Measurements from ENCODE around the gene PTPN22. TPM values are rescaled to one million over a fixed set of nuclear protein-coding genes. Genes with fewer than 3 reads are reported as not detected.

The PTPN22 gene
- total RNA-seq, 1 donor from 2014 or later: 7.4 TPM

- peak overlapping the region; percentile 80 to 81 for H3K4me3 ChIP-seq
- intact Hi-C loops (cut with DNase I): no loop called here
- no peaks in the 10 kb centered on the region for H3K36me3 ChIP-seq
- H3K4me1 ChIP-seq: peaks cover 39% of the 10 kb centered on the region
- H3K9me3 ChIP-seq: no peaks in the 10 kb centered on the region
- H3K27ac ChIP-seq: peak overlapping the region; percentile 95
- H3K27me3 ChIP-seq: no peaks in the 10 kb centered on the region
- no peak for DNase-seq (ENCODE audit: extremely low spot score in 2 of 2)
- TF ChIP-seq POLR2A (IDR thresholded peaks at IDR 0.05) (no peak), POLR2AphosphoS5 (IDR thresholded peaks at IDR 0.05; ENCODE audit: insufficient read depth in 1 of 2, low read depth in 1 of 2) (no peak), CTCF (IDR thresholded peaks at IDR 0.05) (no peak)
Measured at GRCh38 chr1:113811156-113811887, 60.2 kb downstream of the PTPN22 start.

GRCh38 chr1:113809670-113810602 lies 61.6 kb downstream of the PTPN22 start:
- Histone ChIP-seq H3K27ac (peak overlapping the region; percentile 95), H3K4me1 (peaks cover 47% of the 10 kb centered on the region), H3K4me3 (peak overlapping the region; percentile 80 to 81), H3K27me3 (no peaks in the 10 kb centered on the region), H3K9me3 (no peaks in the 10 kb centered on the region), H3K36me3 (no peaks in the 10 kb centered on the region)
- DNase-seq (ENCODE audit: extremely low spot score in 2 of 2): no peak
- TF ChIP-seq POLR2A (IDR thresholded peaks at IDR 0.05): no peak
- no peak for TF ChIP-seq CTCF (IDR thresholded peaks at IDR 0.05)
- TF ChIP-seq POLR2AphosphoS5 (IDR thresholded peaks at IDR 0.05; ENCODE audit: insufficient read depth in 1 of 2, low read depth in 1 of 2): no peak
- intact Hi-C loops (cut with DNase I): no loop called here

GRCh38 chr1:113808450-113809195 lies 62.9 kb downstream of the PTPN22 start:
- Histone ChIP-seq H3K27me3 (no peaks in the 10 kb centered on the region), H3K9me3 (no peaks in the 10 kb centered on the region), H3K36me3 (no peaks in the 10 kb centered on the region), H3K4me3 (no peak overlapping the region), H3K27ac (no peak overlapping the region), H3K4me1 (peaks cover 60% of the 10 kb centered on the region)
- intact Hi-C loops (cut with DNase I): no loop called here
- no peak for TF ChIP-seq POLR2AphosphoS5 (IDR thresholded peaks at IDR 0.05; ENCODE audit: insufficient read depth in 1 of 2, low read depth in 1 of 2)
- no peak for TF ChIP-seq CTCF (IDR thresholded peaks at IDR 0.05)
- TF ChIP-seq POLR2A (IDR thresholded peaks at IDR 0.05): no peak
- no peak for DNase-seq (ENCODE audit: extremely low spot score in 2 of 2)

- peaks cover 73% of the 10 kb centered on the region for H3K4me1 ChIP-seq
- no peak overlapping the region for H3K27ac ChIP-seq
- no peak overlapping the region for H3K4me3 ChIP-seq
- TF ChIP-seq POLR2A (IDR thresholded peaks at IDR 0.05) (no peak), CTCF (IDR thresholded peaks at IDR 0.05) (no peak), POLR2AphosphoS5 (IDR thresholded peaks at IDR 0.05; ENCODE audit: insufficient read depth in 1 of 2, low read depth in 1 of 2) (no peak)
- DNase-seq (ENCODE audit: extremely low spot score in 2 of 2): no peak
- intact Hi-C loops (cut with DNase I): no loop called here
- H3K27me3 ChIP-seq: no peaks in the 10 kb centered on the region
- no peaks in the 10 kb centered on the region for H3K9me3 ChIP-seq
- H3K36me3 ChIP-seq: no peaks in the 10 kb centered on the region
Measured at GRCh38 chr1:113805639-113806038, 65.9 kb downstream of the PTPN22 start.
